NB4 (cell line): ENCODE data around the gene BOLA2B.

ENCODE experiments used
- DNase-seq: peaks from one replicate; pipeline ENCODE4 v3.0.0; 2010; ENCODE audit warnings: low read depth
- H3K4me3 ChIP-seq: one replicate; pipeline ENCODE4 v1.5.1; 2011; ENCODE audit warnings: mild to moderate bottlenecking, low read depth, low read length, moderate library complexity
- MYC ChIP-seq: IDR thresholded peaks from 2 replicates; pipeline ENCODE4 v1.6.1; 2011; ENCODE audit warnings: low read depth, low read length
- POLR2A ChIP-seq: IDR thresholded peaks from 2 replicates; pipeline ENCODE4 v1.6.1; 2011; ENCODE audit warnings: mild to moderate bottlenecking; ENCODE audit not compliant: insufficient read length; ENCODE audit errors: extremely low read depth
- TF ChIP-seq, protein P1 (sequence below): IDR thresholded peaks from one replicate; pipeline ENCODE4 v1.5.1; 2012; ENCODE audit warnings: low read depth, low read length
- TF ChIP-seq, protein P2 (sequence below): IDR thresholded peaks from 2 replicates; pipeline ENCODE4 v1.6.1; 2011; ENCODE audit warnings: low read depth, low read length

Gene BOLA2B

GRCh38 chr16:30147843-30148510 lies 45.5 kb downstream of the BOLA2B start:
- TF ChIP-seq POLR2A = no peak
- TF ChIP-seq, protein P1, sequence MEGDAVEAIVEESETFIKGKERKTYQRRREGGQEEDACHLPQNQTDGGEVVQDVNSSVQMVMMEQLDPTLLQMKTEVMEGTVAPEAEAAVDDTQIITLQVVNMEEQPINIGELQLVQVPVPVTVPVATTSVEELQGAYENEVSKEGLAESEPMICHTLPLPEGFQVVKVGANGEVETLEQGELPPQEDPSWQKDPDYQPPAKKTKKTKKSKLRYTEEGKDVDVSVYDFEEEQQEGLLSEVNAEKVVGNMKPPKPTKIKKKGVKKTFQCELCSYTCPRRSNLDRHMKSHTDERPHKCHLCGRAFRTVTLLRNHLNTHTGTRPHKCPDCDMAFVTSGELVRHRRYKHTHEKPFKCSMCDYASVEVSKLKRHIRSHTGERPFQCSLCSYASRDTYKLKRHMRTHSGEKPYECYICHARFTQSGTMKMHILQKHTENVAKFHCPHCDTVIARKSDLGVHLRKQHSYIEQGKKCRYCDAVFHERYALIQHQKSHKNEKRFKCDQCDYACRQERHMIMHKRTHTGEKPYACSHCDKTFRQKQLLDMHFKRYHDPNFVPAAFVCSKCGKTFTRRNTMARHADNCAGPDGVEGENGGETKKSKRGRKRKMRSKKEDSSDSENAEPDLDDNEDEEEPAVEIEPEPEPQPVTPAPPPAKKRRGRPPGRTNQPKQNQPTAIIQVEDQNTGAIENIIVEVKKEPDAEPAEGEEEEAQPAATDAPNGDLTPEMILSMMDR = no peak
- TF ChIP-seq MYC = no peak
- TF ChIP-seq, protein P2, sequence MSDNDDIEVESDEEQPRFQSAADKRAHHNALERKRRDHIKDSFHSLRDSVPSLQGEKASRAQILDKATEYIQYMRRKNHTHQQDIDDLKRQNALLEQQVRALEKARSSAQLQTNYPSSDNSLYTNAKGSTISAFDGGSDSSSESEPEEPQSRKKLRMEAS = no peak
- no peak overlapping the region for H3K4me3 ChIP-seq
- DNase-seq = no peak

- no peak for TF ChIP-seq POLR2A
- TF ChIP-seq, protein P1 = no peak
- TF ChIP-seq MYC = no peak
- TF ChIP-seq, protein P2 = no peak
- no peak for DNase-seq
Observed at GRCh38 chr16:30145657-30146056, 47.8 kb downstream of the BOLA2B start.

DNA sequence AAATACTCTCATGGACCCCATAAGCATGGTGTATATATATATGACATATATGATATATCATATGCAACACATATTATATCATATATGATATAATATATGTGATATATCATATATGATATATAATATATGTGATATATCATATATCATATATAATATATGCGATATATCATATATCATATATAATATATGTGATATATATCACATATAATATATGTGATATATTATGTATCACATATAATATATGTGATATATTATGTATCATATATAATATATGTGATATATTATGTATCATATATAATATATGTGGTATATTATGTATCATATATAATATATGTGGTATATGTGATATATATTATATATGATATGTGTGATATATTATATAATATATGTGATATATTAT lies 48.5 kb downstream of the BOLA2B start:
- no peak for DNase-seq
- TF ChIP-seq, protein P2 = no peak
- TF ChIP-seq, protein P1 = no peak
- H3K4me3 ChIP-seq = no peak overlapping the region

More at GRCh38 chr16:30145657-30146056, 47.8 kb downstream of the BOLA2B start:
- H3K4me3 ChIP-seq = no peak overlapping the region

DNA sequence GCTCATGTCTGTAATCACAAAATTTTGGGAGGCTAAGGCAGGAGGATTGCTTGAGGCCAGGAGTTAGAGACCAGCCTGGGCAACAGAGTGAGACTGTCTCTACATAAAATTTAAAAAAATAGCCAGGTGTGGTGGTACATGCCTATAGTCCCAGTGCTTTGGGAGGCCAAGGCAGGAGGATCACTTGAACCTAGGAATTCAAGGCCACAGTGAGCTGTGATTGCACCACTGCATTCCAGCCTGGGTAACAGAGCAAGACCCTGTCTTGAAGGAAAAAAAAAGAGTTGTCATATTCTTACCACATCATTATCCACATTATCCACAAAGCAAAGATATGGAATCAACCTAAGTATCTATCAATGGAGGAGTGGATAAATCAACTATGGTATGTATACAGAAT lies 49.4 kb downstream of the BOLA2B start:
- H3K4me3 ChIP-seq = no peak overlapping the region
- DNase-seq = no peak
- TF ChIP-seq, protein P1 = no peak
- TF ChIP-seq MYC (no peak), POLR2A (no peak)
- TF ChIP-seq, protein P2 = no peak

GRCh38 chr16:30143347-30143702 lies 50.1 kb downstream of the BOLA2B start:
- no peak for DNase-seq
- no peak for TF ChIP-seq MYC
- TF ChIP-seq POLR2A = no peak
- TF ChIP-seq, protein P2 = no peak
- TF ChIP-seq, protein P1 = no peak
- H3K4me3 ChIP-seq = no peak overlapping the region
